ENCODE results near the gene C16orf90.

C16orf90 gene

GRCh38 chr16:3495176-3495575, at the start of gene C16orf90:
C16orf90 (minus strand) TSS chr16:3495489; CDS start chr16:3495421, 68 bp downstream.
- DNase-seq, result no peak
- no peak for TF ChIP-seq CTCF (IDR thresholded peaks at IDR 0.05; ENCODE audit: low read depth, low read length)

GRCh38 chr16:3542601-3543373, 47.5 kb upstream of the C16orf90 start:
- DNase-seq, result no peak
- TF ChIP-seq CTCF (IDR thresholded peaks at IDR 0.05; ENCODE audit: low read depth, low read length), result no peak
- Histone ChIP-seq H3K36me3 (peaks cover 4% of the 10 kb centered on the region; the same call in 1 of the 2 replicates), H3K27me3 (ENCODE audit: insufficient read depth, low read depth, severe bottlenecking) (no peaks in the 10 kb centered on the region), H3K27ac (no peak overlapping the region), H3K9me3 (ENCODE audit: severe bottlenecking) (no peaks in the 10 kb centered on the region), H3K4me3 (ENCODE audit: low read depth, low read length) (no peak overlapping the region)

More at GRCh38 chr16:3495176-3495575, at the start of gene C16orf90:
- H3K36me3 ChIP-seq, result no peaks in the 10 kb centered on the region
- no peaks in the 10 kb centered on the region for H3K27me3 ChIP-seq (ENCODE audit: insufficient read depth, low read depth, severe bottlenecking)
- no peak within 1 kb of the TSS for H3K27ac ChIP-seq
- H3K9me3 ChIP-seq (ENCODE audit: severe bottlenecking), result no peaks in the 10 kb centered on the region
- no peak within 1 kb of the TSS for H3K4me3 ChIP-seq (ENCODE audit: low read depth, low read length)

GRCh38 chr16:3541527-3542155, 46.4 kb upstream of the C16orf90 start:
- no peaks in the 10 kb centered on the region for H3K9me3 ChIP-seq (ENCODE audit: severe bottlenecking)
- no peak for TF ChIP-seq CTCF (IDR thresholded peaks at IDR 0.05; ENCODE audit: low read depth, low read length)

GRCh38 chr16:3538222-3538621, 42.9 kb upstream of the C16orf90 start:
- Histone ChIP-seq H3K36me3 (peaks cover 15% of the 10 kb centered on the region), H3K27me3 (ENCODE audit: insufficient read depth, low read depth, severe bottlenecking) (no peaks in the 10 kb centered on the region), H3K9me3 (ENCODE audit: severe bottlenecking) (no peaks in the 10 kb centered on the region), H3K27ac (no peak overlapping the region), H3K4me3 (ENCODE audit: low read depth, low read length) (no peak overlapping the region)
- no peak for DNase-seq
- TF ChIP-seq CTCF (IDR thresholded peaks at IDR 0.05; ENCODE audit: low read depth, low read length), result no peak

More at GRCh38 chr16:3541527-3542155, 46.4 kb upstream of the C16orf90 start:
- H3K27ac ChIP-seq, result no peak overlapping the region
- DNase-seq, result no peak
- H3K27me3 ChIP-seq (ENCODE audit: insufficient read depth, low read depth, severe bottlenecking), result no peaks in the 10 kb centered on the region
- no peak overlapping the region for H3K4me3 ChIP-seq (ENCODE audit: low read depth, low read length)
- peaks cover 4% of the 10 kb centered on the region; the same call in 1 of the 2 replicates for H3K36me3 ChIP-seq

- TF ChIP-seq CTCF (IDR thresholded peaks at IDR 0.05; ENCODE audit: low read depth, low read length), result no peak
- peaks cover 22% of the 10 kb centered on the region for H3K36me3 ChIP-seq
Observed at GRCh38 chr16:3536851-3537250, 41.6 kb upstream of the C16orf90 start.

More at GRCh38 chr16:3536851-3537250, 41.6 kb upstream of the C16orf90 start:
- Histone ChIP-seq H3K4me3 (ENCODE audit: low read depth, low read length) (no peak overlapping the region), H3K27me3 (ENCODE audit: insufficient read depth, low read depth, severe bottlenecking) (no peaks in the 10 kb centered on the region), H3K27ac (no peak overlapping the region), H3K9me3 (ENCODE audit: severe bottlenecking) (no peaks in the 10 kb centered on the region)
- DNase-seq, result no peak
